GM18499 (cell line): ENCODE data around the gene CARS1.
A peak's percentile ranks its signal among the peaks of the same experiment; 100 is the strongest.

Experiments
- ATAC-seq: cut with Tn5 transposase; IDR thresholded peaks from one replicate; pipeline ENCODE4 v1.9.1; 2021; ENCODE audit warnings: moderate number of reproducible peaks; ENCODE audit not compliant: insufficient read depth, unreplicated experiment

The CARS1 gene

GRCh38 chr11:2995893-2996554 is 61.2 kb downstream of the CARS1 start:
- no peak for ATAC-seq

GRCh38 chr11:2995031-2995561 is 62.1 kb downstream of the CARS1 start:
- no peak for ATAC-seq

- no peak for ATAC-seq
Observed at GRCh38 chr11:2994336-2994730, 62.9 kb downstream of the CARS1 start.

- ATAC-seq = no peak
Observed at GRCh38 chr11:2992997-2993325, 64.3 kb downstream of the CARS1 start.

GRCh38 chr11:2992234-2992996 is 64.8 kb downstream of the CARS1 start, which contains the start of gene NAP1L4:
Gene NAP1L4 (minus strand): TSS chr11:2992329. CDS start chr11:2979220, 13,109 bp downstream.
- ATAC-seq = peak; percentile 57

GRCh38 chr11:2991452-2992233 is 65.6 kb downstream of the CARS1 start:
- ATAC-seq = no peak

GRCh38 chr11:2990617-2991451 is 66.4 kb downstream of the CARS1 start:
- ATAC-seq = no peak

- ATAC-seq = no peak
Observed at GRCh38 chr11:2989551-2989950, 67.7 kb downstream of the CARS1 start.

GRCh38 chr11:2989006-2989405 is 68.2 kb downstream of the CARS1 start:
- no peak for ATAC-seq

- ATAC-seq = no peak
Observed at GRCh38 chr11:2987881-2988861, 69.1 kb downstream of the CARS1 start.

- ATAC-seq = no peak
Observed at GRCh38 chr11:2983908-2984307, 73.3 kb downstream of the CARS1 start.

GRCh38 chr11:2982214-2982613 is 75.0 kb downstream of the CARS1 start:
- ATAC-seq = no peak

GRCh38 chr11:2981130-2981529 is 76.1 kb downstream of the CARS1 start:
- ATAC-seq = no peak

- no peak for ATAC-seq
Observed at GRCh38 chr11:2980168-2980840, 76.9 kb downstream of the CARS1 start.

GRCh38 chr11:2977113-2977512 is 80.1 kb downstream of the CARS1 start:
- ATAC-seq = no peak

- no peak for ATAC-seq
Observed at GRCh38 chr11:2976294-2977063, 80.7 kb downstream of the CARS1 start.

GRCh38 chr11:2975594-2975993 is 81.6 kb downstream of the CARS1 start:
- no peak for ATAC-seq

GRCh38 chr11:2974272-2974671 is 83.0 kb downstream of the CARS1 start:
- no peak for ATAC-seq
